Measurements from ENCODE around the gene MBLAC1. TPM values are rescaled to one million over a fixed set of nuclear protein-coding genes. Genes with fewer than 3 reads are reported as not detected.

The MBLAC1 gene
- total RNA-seq, 1 experiment from 2014 or later, result 3.5 TPM

DNA sequence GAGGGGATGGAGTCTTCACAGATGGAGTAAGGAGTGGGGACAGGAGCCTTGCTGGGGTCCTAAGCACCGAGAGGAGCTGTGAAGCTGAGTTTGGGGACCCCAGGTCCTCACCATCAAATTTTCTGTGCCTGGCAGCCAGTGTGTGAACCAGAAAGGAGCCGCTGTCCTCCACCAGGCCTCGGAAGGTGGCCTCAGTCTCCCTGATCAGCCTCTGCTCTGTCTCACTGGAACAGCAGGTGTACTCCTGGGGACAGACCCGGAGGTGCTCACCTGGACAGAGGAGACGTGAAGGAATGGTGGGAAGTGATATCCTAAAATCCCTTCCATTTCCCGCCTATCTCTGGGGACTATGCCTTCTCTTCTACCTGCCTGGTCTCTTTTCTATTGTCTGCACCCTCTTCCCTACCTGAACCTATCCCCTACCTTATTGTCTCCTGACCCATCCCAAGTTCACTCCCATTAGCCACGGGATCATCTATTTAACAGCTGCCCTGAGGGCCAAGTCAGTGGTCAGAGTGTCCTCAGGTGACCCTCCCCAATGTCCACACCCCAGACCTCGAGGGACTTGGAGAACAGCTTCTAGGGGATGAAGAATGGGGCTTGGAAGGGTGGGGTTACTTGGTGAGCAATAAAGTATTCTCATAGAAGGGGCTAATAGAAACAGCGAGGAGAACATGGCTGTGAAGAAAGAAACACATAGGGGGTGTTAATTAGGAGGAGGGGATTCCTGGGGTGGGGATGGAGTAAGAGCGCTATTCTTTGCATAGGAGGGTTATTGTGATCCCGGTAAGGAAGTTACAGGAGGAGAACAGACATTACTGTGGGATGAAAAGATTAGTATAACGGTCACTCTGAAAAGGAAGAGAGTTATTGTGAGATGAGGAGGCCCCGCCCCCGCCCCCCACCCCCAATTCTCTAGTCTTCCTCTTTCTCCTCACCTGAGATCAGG is 49.6 kb downstream of the MBLAC1 start:
- Mint-ChIP-seq H3K4me1 (peaks cover 23% of the 10 kb centered on the region), H3K4me3 (peak overlapping the region; percentile 92), H3K36me3 (peaks cover 22% of the 10 kb centered on the region), H3K27ac (no peak overlapping the region), H3K27me3 (ENCODE audit: low read depth) (peaks cover 44% of the 10 kb centered on the region), H3K9me3 (no peaks in the 10 kb centered on the region)
- no peak for DNase-seq (ENCODE audit: low spot score)
- no peak for TF ChIP-seq ZNF121 (CRISPR knock-in tag; IDR thresholded peaks at IDR 0.05)
- no peak for TF ChIP-seq ATF1 (CRISPR knock-in tag; IDR thresholded peaks at IDR 0.05)
- TF ChIP-seq TEAD1 (CRISPR knock-in tag; IDR thresholded peaks at IDR 0.05), result no peak
- CTCF ChIA-PET, result interaction anchor here (0.6 to 2.3 kb wide), 9 partner anchors 8 to 169 kb away, joined by 3 to 16 read pairs (median 4); partner anchors contain the start of gene GAL3ST4
- ATAC-seq, result no peak
- POLR2A ChIA-PET, result interaction anchor here (1.0 to 1.5 kb wide), 4 partner anchors 8 to 75 kb away, joined by 3 to 21 read pairs (median 3); partner anchors contain the start of genes AP4M1, GAL3ST4, LAMTOR4 and MCM7

DNA sequence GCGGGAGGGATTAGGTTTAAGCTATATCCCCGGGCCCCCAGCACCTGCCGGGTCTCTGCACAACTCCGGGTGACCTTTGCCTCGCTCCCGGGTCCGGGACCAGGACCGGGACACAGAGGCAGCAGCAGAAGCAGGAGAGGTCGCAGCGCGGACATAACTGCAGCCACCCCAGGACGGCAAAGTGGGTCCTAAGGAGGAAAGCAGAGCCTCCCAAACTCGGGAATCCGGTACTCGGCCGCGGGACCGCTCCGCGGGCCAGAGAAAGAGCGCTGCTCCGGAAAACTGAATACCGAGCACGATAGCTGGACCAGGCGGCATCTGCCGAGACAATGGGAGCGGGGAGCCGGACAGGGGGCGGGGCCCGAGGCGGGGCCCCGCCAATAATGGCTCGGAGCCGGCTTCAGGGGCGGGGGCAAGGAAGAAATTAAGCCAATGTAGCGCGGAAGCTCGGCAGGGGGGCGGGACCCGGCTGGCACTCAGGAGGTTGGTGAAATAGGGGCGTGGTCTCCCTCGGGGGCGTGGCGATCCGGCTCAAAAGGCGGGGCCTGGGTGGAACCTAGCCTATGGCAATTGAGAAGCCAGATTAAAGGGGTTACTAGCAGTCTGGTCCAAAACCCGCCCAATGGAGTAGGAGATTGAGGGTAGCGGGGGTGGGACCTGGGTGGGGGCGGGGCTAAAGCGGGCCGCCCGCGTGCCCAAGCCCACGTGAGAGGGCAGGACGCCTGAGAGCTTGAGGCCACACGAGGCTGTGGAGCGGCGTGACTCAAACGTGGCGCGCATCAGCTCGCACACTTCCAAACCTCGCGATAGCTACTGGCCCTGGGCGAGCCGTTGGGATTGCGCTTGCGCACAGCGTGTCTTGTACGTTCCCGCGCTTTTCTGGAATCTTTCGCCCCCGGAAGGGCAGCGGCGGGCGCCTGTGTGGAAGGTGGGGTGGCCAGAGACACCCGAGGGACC is 50.6 kb downstream of the MBLAC1 start, which contains the start of the genes GPC2 and STAG3:
Gene GPC2 (minus strand): TSS at position 337 of the 957 bp plus-strand sequence. CDS start 182 bp downstream, at position 155.
Gene STAG3 (plus strand): TSS at position 874 of the 957 bp plus-strand sequence. CDS start 2,639 bp downstream, outside the sequence.
- H3K36me3 Mint-ChIP-seq, result peaks cover 22% of the 10 kb centered on the region
- no peaks in the 10 kb centered on the region for H3K9me3 Mint-ChIP-seq
- H3K4me1 Mint-ChIP-seq, result peaks cover 29% of the 10 kb centered on the region
- ChIA-PET CTCF (interaction anchor here (0.5 to 2.3 kb wide), 14 partner anchors 9 to 168 kb away, joined by 3 to 16 read pairs (median 4); partner anchors contain the start of gene GAL3ST4), POLR2A (interaction anchor here (1.0 to 1.5 kb wide), 4 partner anchors 9 to 76 kb away, joined by 3 to 21 read pairs (median 3); partner anchors contain the start of genes AP4M1, GAL3ST4, LAMTOR4 and MCM7)
- H3K27me3 Mint-ChIP-seq (ENCODE audit: low read depth), result peaks cover 51% of the 10 kb centered on the region
- no peak within 1 kb of the TSS for H3K27ac Mint-ChIP-seq
- ATAC-seq (peak; percentile 95), DNase-seq (ENCODE audit: low spot score) (peak; percentile 100)
- H3K4me3 Mint-ChIP-seq, result peak within 1 kb of the TSS; percentile 92
- TF ChIP-seq STAT6 (CRISPR knock-in tag; conservative IDR thresholded peaks at IDR 0.05; ENCODE audit: low read depth), result no peak
- TF ChIP-seq USF2 (CRISPR knock-in tag; IDR thresholded peaks at IDR 0.05), result peak; percentile 83
- TF ChIP-seq, protein P1, sequence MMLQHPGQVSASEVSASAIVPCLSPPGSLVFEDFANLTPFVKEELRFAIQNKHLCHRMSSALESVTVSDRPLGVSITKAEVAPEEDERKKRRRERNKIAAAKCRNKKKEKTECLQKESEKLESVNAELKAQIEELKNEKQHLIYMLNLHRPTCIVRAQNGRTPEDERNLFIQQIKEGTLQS (CRISPR knock-in tag; conservative IDR thresholded peaks at IDR 0.05), result peak; percentile 78
- TF ChIP-seq, protein P2, sequence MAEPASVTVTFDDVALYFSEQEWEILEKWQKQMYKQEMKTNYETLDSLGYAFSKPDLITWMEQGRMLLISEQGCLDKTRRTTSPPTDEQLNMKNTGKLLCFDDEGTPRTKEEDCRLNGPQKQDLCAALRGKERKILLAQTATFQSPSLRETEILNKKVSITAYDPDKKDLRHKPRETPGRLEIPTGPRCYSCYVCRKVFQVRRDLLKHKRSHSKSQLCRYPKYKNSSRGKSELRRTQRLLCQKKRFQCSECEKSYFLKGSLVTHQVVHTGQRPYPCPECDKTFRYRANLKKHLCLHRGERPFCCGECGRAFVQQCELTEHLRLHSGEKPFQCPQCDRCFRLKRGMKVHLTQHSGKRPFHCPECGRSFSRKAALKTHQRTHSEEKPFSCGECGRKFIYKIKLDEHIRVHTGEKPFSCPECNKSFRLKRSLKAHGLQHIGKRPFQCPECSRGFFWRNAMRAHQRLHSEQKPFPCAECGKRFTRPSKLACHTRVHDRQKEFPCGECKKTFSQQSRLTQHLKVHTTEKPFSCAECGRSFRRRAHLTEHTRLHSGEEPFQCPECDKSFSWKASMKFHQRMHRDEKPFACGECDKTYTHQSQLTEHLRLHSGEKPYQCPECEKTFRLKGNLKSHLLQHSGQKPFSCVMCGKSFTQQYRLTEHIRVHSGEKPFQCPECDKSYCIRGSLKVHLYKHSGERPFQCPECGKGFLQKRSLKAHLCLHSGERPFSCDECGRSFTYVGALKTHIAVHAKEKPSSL (CRISPR knock-in tag; conservative IDR thresholded peaks at IDR 0.05), result no peak
- TF ChIP-seq IRF1 (CRISPR knock-in tag; IDR thresholded peaks at IDR 0.05), result peak; percentile 97
- TF ChIP-seq ZNF219 (CRISPR knock-in tag; IDR thresholded peaks at IDR 0.05; ENCODE audit: borderline replicate concordance), result 0 out of 2 replicates have a peak, but pooled peaks have one; percentile 60
- 0 out of 2 replicates have a peak, but pooled peaks have one; percentile 36 for TF ChIP-seq FOXJ3 (CRISPR knock-in tag; IDR thresholded peaks at IDR 0.05; ENCODE audit: borderline replicate concordance)
- TF ChIP-seq JAZF1 (CRISPR knock-in tag; IDR thresholded peaks at IDR 0.05), result no peak
- TF ChIP-seq SMAD3 (CRISPR knock-in tag; IDR thresholded peaks at IDR 0.05; ENCODE audit: borderline replicate concordance), result peak; percentile 97
- TF ChIP-seq NR2C2 (CRISPR knock-in tag; IDR thresholded peaks at IDR 0.05), result peak; percentile 85
- TF ChIP-seq ETV6 (CRISPR knock-in tag; IDR thresholded peaks at IDR 0.05), result peak; percentile 97
- peak; percentile 56; the same call in 1 of the 2 replicates for TF ChIP-seq ATF6 (CRISPR knock-in tag; IDR thresholded peaks at IDR 0.05)
- TF ChIP-seq EMX1 (CRISPR knock-in tag; IDR thresholded peaks at IDR 0.05), result no peak
- peak; percentile 69; the same call in 1 of the 2 replicates for TF ChIP-seq CBFB (CRISPR knock-in tag; IDR thresholded peaks at IDR 0.05; ENCODE audit: low read depth)
- TF ChIP-seq ZMAT4 (CRISPR knock-in tag; IDR thresholded peaks at IDR 0.05), result no peak
- peak; percentile 94 for TF ChIP-seq ZBTB21 (CRISPR knock-in tag; IDR thresholded peaks at IDR 0.05; ENCODE audit: borderline replicate concordance)
